TTC549 (cell line): ENCODE data around the gene GET3.
"Not testable (repeated sequence)": the region's sequence is repeated elsewhere in the genome, so short reads cannot be mapped to it uniquely, and the experiment has no call there.

Source experiments
- FAIRE-seq: peaks from 2 replicates; lab custom pipeline; 2012; peaks lifted over from hg19 to GRCh38; lab: Jason Lieb, UNC

The GET3 gene

DNA sequence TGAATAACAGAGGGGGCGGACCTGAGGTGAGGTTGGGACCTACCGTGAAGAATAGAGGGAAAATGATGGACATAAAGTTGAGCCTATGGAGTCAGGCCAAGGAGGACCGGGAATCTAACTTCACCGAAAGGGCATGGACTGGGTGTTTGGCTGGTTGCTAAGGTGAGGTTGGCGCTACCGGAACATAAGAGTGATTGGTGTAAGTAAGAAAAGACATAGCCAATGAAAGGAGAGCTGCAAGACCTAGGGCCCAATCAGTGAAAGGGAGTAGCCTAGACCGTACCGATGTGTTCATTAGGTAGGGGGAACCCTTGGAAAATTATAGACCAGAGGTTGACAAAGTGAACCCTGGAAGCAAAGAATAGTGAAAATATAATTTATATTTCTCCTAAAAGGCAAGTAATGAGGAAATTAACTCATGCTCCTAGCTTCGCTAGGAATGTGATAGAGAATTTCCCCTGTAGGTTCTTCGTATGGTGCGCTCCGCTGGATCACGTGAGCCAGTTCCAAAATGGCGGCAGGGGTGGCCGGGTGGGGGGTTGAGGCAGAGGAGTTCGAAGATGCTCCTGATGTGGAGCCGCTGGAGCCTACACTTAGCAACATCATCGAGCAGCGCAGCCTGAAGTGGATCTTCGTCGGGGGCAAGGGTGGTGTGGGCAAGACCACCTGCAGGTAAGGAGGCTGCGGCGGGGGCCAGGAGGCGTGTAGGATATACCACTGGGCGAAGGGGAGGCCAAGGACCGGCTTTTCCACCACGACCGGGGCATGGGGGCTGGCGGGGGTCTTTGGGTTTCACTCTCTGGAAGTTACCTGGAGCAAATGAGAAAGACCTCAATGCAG, at the start of gene GET3:
Gene GET3 (plus strand): TSS at position 503 of the 840 bp plus-strand sequence. CDS start 9 bp downstream, at position 512.
- peak; percentile 99 for FAIRE-seq

DNA sequence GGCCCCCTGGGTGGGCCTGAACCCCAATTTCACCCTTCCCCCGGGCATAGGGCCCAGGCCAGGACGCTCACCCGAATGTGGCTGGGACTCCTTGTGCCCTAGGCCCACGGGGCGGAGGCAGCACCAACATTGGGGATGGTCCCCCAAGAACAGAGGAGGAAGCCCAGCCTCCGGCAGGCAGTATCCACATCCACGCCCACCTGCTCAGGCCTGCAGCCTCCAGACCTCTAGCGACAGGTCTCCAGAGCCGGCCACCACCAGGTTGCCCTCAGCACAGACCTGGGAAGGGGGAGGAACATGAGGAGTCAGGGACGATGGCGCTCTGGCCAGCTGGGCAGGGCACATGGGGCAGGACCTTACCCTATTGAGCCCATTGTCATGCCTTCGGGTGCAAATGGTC, 48.3 kb upstream of the GET3 start:
- FAIRE-seq = no peak

DNA sequence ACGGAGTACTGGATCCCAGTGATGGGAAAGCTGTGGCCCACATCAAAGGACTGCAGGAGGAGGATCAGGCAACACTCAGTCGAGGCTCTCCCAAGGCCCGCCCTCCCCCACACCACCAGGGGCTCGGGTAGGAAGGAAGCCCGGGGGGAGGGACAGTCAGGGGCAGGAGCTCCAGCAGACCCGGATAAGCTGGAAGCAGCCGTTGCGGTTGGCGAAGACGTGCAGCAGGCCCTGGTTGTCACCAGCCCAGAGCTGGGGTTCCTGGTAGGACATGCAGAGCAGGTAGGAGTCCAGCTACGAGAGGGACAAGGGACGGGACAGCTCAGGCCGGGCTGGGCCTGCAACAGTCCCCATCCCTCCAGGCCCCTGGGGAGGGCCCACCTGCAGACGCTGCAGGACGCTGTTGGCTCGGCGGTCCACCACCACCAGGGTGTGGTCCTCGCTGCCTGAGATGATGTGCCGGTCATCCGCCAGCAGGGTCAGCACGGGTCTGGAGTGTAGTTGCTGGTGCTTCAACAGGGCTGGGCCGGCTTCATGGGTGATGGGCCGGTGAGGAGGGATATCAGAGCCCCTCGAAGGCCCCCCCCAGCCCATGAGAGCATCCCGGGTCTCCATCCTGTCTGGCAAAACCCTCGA, 47.6 kb upstream of the GET3 start:
- no peak for FAIRE-seq

DNA sequence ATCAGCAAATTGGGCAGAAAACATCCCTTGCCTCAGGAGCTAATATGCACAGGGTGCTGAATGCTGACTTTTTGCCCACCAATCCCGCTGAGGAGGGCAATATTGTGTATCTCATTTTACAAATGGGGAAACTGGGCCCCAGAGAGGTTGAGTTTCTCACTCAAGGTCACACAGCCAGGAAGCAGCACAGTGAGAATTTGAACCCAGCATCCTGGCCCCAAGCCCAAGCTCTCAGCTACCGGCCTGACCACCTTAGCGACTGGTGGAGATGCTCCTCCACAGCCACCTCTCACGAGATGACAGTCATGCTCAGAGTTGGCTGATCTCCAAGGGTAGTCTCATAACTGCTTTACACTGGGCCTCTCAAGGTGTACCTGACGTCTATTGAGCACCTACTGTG, 44.3 kb upstream of the GET3 start:
- no peak for FAIRE-seq

DNA sequence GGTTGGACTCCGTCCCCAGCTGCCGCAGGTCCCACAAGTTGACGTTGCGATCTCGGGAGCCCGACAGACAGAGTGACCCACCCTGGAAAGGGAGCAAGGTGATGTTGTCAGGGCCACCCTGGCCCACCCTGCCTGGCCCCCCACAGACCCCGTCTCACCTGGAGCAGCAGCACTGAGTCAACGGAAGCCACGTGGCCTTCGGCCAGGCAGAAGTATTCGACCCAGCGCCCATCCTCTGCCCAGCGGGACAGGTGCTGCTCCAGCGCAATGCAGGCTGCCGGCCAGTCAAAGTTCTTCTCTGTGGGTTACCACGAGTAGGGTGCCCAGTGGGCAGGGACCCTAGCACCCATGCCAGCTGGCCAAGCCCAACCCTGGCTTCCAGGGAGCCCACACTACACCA, 42.7 kb upstream of the GET3 start:
- no peak for FAIRE-seq

DNA sequence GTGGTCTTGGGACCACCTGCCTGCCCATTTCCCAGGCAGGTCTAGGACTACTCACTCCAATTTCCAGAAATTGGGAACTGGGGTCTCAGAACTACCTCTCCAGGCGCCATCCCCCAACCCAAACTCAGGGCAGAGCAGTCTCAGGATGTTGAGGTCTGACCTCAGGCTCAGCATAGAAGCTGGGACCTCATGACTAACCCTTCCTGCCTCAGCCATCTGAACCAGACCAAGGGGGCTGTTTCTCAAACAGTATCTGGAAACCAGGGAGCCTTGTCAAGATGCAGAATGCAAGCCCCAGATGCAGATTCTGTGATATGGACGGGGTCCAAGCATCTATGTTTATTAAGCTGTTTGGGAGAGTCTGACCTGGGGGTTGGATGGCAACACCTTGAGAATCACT, 42.2 kb upstream of the GET3 start:
- no peak for FAIRE-seq

DNA sequence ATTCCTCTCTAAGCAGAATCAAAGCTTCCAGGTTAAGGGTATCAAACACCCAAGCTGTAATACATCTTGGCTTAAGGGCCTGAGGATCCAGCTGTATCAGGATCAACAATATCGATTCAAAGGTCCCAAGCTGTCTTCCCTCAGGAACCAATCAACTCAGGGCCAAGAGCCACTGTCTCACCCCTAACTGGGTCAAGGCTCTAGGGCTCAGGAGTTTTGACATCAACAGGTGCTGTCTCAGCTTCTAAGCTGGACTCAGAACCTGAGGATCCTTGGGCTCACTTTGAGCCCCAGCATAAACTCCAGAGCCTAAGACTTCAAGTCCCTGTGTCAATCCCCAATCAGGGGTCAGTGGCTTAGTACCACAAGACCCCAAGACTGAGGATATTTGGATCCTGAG, 41.8 kb upstream of the GET3 start:
- no peak for FAIRE-seq

DNA sequence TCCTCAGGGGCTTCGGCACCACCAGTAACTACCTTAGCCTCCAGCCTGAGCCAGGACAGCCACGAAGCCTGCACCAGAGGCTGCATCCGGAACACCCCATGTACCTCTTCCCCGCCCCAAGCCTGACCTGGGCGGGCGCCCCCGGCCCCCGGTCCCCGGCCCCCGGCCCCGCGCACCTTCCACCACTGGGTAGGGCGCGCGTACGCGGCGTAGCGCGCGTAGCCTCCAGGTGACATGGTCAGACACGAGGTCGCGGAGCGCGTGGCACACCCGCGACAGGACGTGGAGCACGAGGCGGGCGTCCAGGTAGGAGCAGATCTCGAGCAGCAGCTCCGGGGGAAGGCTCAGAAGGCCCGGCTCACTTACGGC, 41.3 kb upstream of the GET3 start:
- FAIRE-seq = no peak

DNA sequence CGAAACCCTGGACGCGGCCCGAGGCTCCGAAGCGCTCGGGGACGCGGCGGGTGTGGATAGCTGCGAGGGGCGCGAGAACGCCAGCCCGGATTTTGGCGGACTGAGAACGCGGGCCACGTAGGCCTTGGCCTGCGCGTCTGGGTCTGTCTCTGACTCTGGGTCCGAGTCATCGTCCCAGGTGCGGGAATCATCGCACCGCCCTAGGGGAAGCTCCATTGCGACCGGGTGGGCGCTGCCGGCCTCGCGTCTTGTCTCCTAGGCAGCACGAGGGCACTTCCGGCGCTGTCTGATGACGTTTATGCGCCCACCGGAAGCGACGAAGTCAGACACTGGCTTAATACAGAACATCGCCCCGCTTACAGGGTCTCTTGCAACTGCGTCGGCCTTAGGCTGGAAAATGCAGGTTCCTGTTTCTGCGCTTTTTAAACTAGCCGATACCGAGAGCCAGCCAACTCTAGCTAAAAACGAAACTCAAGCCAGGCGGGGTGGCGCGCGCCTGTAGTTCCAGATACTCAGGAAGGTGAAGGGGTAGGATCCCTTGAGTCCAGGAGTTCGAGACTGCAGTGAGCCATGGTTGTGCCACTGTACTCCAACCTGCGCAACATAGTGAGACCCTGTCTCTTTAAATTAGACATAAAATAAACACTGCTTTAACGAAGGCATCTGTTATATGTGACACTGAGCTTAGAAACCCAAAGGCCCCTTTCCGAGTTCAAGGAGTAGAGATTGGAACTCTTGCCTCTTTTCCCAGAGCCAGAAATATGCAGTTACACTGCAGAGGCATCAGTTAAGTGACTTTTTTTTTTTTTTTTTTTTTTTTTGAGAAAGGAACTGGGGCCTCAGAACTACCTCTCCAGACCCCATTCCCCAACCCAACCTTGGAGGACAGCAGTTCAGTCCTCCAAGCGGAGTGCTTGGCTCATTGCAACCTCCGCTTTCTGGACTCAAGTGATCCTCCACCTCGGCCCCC, 40.6 kb upstream of the GET3 start, which contains the start of gene FBXW9:
Gene FBXW9 (minus strand): TSS at position 266 of the 970 bp plus-strand sequence. CDS start 50 bp downstream, at position 216.
- FAIRE-seq = no peak

DNA sequence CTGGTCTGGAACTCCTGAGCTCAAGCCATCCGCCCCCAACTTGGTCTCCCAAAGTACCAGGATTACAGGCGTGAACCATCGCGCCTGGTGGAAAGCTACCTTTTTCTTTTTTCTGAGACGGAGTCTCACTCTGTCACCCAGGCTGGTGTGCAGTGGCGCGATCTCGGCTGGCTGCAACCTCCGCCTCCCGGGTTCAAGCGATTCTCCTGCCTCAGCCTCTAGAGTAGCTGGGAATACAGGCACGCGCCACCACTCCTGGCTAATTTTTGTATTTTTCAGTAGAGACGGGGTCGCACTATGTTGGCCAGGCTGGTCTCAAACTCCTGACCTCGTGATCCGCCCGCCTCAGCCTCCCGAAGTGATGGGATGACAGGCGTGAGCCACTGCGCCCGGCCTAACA, 39.9 kb upstream of the GET3 start:
- not testable (repeated sequence) for FAIRE-seq

DNA sequence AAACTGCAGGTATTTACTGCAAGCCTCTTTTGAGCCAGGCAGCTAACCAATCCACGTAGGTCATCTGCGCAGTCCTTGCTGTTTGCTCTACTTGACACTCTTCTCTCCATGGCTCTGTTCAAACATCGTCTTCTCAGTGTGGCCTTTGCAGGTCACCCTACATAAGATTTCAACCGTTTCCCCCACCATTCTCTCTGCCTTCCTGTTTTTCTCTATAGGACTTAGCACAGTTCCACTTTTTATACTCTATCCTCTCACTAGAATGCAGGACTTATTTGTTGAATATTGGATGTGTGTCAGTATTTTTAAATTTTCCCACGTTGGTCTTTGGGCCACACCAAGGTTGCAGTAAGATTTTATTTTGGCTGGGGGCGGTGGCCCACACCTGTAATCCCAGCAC, 39.2 kb upstream of the GET3 start:
- FAIRE-seq = no peak

DNA sequence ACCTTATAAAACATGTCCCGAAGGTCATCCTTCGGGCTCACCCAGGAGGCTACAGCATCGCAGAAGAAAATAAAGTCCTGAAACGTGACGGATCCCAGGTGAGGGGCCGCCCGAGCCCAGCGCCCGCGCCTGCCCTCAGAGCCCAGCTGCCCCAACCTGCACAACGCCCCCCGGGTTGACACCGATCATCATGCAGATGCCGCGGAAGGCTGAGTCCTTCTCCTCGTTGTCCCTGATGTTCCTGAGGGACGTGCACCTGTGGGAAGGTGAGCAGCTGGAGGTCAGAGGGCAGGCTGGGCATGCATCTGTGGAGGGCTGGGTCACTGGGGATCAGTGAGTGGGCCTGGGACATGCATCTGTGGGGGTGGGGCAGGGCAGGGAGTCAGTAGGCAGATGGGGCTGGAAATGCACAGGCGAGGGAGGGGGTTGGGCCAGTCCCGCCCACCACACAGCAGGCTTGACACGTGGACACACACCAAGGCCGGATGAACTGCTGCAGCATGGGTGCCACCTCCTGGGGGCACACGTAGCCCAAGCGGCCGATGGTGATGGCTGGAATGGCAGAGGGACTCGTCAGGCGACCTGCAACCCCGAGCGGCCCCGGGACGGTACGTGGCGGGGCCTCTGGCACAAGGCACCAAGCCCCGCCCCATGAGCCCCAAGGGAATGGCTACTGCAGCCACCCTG, 35.6 kb upstream of the GET3 start:
- no peak for FAIRE-seq

DNA sequence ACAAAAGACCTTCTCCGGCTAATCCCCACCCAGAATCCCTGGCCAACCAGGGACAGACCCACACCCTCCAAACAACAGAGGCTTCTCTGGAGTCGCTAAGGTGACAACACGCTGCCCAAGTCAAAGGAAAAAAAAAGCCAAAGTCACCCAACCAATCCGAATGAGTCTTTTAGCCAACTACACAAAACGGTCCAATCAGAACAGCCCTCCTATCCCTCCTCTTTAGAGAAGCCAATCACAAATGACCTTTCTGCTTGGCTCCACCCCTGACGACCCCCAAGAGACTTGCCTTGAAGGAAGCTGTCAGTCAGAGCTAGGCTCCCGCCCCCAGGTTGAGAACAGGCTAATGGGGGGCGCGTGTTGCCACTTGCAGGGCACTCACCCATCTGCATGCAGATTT, 34.3 kb upstream of the GET3 start:
- FAIRE-seq = peak; percentile 48

DNA sequence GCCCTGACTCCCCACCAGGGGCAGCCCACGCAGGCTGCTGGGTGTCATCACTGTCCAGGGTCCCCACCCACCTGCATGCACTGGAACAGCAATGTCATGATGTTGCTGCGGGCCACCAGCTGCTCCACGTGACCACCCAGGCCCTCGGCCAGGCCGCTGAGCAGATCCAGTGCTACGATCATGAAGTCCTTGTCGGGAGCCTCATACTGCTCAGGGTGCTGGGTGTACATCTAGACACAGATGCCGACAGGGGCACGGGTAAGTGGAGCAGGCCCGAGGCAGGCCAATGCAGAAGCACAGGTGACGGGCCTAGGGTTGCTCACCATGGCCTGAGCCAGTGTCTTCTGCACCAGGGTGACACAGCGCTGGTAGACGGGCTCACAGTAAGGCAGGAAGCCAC, 32.1 kb upstream of the GET3 start:
- no peak for FAIRE-seq

DNA sequence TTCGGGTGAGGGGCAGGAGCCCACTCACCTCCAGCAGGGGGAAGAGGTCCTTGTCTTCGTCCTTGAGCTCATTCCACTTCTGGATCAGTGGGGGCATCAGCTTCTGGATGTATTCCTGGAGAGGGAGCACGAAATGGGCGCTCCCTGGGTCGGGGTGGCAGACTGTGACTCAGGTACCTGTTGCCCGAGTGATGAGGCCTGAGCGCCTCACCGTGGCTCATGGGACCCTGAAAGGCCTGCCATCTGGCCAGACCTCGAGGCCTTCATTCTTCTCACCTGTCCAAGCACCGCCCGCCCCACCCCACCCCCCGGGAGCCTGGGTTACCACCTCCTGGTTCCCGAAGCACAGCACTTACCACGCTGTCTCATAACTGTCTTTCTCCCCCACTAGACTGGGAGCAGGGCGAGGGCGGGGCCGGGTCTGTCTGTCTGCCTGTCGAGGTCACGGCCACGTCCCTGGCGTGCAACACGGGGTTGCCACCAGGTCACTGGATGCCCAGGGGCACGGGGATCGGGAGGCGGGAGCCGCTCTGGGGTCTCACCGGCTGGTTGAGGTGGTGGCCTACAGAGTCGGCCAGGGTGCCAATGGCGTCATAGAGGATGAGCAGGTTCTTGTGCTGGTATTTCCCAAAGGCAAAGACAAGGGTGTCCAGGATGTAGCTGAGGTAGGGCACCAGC, 31.5 kb upstream of the GET3 start:
- no peak for FAIRE-seq

DNA sequence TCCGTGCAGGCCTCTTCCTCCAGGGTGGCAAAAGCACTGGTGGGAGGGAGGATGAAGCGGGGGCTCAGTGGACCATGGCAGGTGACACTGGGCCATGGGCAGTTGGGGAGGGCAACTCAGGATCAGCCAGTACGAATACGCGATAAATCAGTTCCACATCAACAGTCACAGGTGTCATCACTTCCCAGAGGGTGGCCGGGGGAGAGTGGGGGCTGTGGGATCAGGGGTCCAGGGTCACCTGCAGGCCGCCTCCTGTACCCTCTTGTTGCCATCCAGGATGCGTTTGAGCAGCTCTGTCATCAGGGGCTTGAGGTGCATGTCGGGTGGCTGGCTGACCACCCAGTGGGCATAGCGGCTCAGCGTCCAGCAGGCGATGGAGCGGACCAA, 31.0 kb upstream of the GET3 start:
- FAIRE-seq = no peak

DNA sequence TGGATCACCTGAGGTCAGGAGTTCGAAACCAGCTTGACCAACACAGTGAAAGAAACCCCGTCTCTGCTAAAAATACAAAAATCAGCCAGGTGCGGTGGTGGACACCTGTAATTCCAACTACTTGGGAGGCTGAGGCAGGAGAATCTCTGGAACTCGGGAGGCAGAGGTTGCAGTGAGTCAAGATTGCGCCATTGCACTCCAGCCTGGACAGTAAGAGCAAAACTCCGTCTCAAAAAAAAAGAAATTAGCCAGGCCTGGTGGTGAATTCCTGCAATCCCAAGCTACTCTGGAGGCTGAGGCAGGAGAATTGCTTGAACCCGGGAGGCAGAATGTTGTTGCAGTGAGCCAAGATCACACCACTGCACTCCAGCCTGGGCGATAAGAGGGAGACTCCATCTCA, 28.7 kb upstream of the GET3 start:
- no peak for FAIRE-seq

DNA sequence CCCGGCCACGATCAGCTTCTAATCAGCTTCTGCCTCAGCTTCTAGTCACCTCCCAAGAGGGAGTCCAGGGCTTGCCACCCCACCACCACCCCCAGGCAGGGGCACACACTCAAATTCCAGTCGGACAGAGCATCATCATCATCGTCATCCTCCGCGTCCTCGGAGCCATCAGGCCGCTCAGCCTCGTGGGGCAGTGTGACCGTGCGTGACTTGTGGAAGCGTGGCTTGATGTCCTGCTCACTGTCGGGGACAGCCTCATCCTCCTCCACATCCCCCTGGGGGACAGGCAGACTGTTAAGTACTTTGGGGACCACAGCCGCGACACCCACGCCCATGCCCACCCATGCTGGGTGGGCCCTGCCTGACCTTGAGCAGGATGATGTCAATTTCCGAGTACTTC, 26.1 kb upstream of the GET3 start:
- no peak for FAIRE-seq

DNA sequence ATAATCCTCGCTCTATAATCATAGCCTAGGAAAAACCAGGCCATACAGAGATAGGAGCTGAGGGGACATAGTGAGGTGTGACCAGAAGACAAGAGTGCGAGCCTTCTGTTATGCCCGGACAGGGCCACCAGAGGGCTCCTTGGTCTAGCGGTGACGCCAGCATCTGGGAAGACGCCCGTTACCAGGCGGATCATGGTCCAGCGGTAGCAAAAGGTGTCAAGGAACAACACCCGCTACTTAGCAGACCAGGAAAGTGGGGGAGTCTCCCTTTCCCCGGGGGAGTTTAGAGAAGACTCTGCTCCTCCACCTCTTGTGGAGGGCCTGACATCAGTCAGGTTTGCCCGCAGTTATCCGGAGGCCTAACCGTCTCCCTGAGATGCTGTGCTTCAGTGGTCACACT, 25.2 kb upstream of the GET3 start:
- not testable (repeated sequence) for FAIRE-seq

DNA sequence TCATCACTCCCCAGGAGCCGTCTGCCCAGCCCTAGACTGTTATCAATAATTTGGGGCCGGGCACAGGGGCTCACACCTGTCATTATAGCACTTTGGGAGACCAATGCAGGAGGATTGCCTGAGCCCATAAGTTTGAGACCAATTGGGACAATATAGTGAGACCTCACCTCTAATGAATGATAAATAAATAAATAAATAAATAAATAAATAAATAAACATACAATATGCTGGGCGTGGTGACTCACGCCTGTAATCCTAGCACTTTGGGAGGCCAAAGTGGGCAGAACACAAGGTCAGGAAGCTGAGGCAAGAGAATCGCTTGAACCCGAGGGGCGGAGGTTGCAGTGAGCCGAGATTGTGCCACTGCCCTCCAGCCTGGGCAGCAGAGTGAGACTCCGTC, 24.0 kb upstream of the GET3 start:
- FAIRE-seq = not testable (repeated sequence)

DNA sequence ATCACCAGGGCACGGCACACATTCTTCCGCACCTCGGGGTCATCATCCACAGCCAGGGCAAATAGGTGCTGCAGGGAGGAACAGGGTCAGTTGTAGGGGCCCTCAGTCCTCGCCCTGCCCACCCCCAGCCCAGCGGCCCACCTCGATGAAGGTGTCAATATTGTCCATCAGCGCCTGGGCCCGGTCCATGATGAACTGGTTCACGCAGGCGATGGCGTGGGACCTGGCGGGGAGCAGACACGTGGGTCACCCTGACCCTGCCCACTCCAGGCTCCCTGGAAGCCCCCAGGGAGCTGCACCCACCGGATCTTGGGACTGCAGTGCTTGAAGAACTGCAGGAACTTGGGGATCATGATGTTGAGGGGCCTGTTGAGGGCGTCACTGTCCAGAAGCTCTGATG, 22.2 kb upstream of the GET3 start:
- no peak for FAIRE-seq

DNA sequence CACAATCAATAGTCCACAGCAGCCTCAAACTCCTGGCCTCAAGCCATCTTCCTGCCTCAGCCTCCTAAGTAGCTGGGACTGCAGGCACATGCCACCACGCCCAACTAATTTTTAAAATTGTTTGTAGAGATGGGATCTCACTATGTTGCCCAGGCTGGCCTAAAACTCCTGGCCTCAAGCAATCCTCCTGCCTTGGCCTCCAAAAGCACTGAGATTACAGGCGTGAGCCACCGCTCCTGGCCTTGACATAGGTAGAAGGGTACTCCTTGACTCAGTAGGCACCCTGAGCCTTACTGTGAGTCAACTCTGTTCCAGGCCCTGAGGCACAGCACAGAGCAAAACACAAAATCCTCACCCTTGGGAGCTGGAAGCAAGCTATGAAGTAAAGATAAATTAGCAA, 21.4 kb upstream of the GET3 start:
- FAIRE-seq = no peak
